Cardiac muscle cell (in vitro differentiated cells and primary cell): Measurements from ENCODE around the gene MYLK4. TPM values are rescaled to one million over a fixed set of nuclear protein-coding genes. Genes with fewer than 3 reads are reported as not detected.
A peak's percentile ranks its signal among the peaks of the same experiment; 100 is the strongest.

Experiments used
- DNase-seq, 2 donors: peaks; one replicate each; pipeline versions ENCODE4 v3.0.0 to v3.0.0-alpha.2; 2010 to 2017; ENCODE audit warnings: low read depth in 1 of 2, low spot score in 1 of 2
- H3K27ac ChIP-seq: fragments of 200-600 bp; sonication (generic); 2 replicates; pipeline ENCODE4 v1.5.1; 2016
- H3K27me3 ChIP-seq: fragments of 200-600 bp; sonication (generic); 2 replicates; pipeline ENCODE4 v1.6.0; 2016; ENCODE audit warnings: control low read depth
- H3K36me3 ChIP-seq: fragments of 200-600 bp; sonication (generic); 2 replicates; pipeline ENCODE4 v1.5.1; 2016; ENCODE audit warnings: control low read depth
- H3K4me1 ChIP-seq: fragments of 200-600 bp; sonication (generic); 2 replicates; pipeline ENCODE4 v1.8.1; 2017; ENCODE audit warnings: low read depth, mild to moderate bottlenecking, mixed run types
- H3K4me3 ChIP-seq: fragments of 200-600 bp; sonication (generic); 2 replicates; pipeline ENCODE4 v1.5.1; 2016; ENCODE audit warnings: mild to moderate bottlenecking
- H3K9me3 ChIP-seq: fragments of 200-600 bp; sonication (generic); 2 replicates; pipeline ENCODE4 v1.5.1; 2017; ENCODE audit warnings: low read depth, mild to moderate bottlenecking, control low read depth
- CTCF ChIP-seq: IDR thresholded peaks from 2 replicates; pipeline ENCODE4 v1.5.1; 2012; ENCODE audit warnings: low read depth, mild to moderate bottlenecking, low read length
- polyA plus RNA-seq: library from polyadenylated mRNA; unstranded; fragments of >200 nt; fragmentation: Nextera tagmentation; extraction: Ambion mirVana; gene quantifications from 2 replicates; pipeline ENCODE4 v1.2.1, GENCODE V29; 2016
- total RNA-seq: library from RNA; depleted of rRNA; stranded (reverse); fragments of >200 nt; gene quantifications from 2 replicates; pipeline ENCODE4 v1.2.3, GENCODE V29; 2016

The MYLK4 gene
- total and polyA plus RNA-seq, 2 experiments from 2014 or later: 0.23 to 0.69 TPM

- Histone ChIP-seq H3K4me3 (no peak overlapping the region), H3K36me3 (no peaks in the 10 kb centered on the region)
Measured at GRCh38 chr6:2739335-2739734, 11.4 kb downstream of the MYLK4 start.

GRCh38 chr6:2738373-2738979, 12.2 kb downstream of the MYLK4 start:
- peak; percentile 70 to 79 for DNase-seq
- Histone ChIP-seq H3K9me3 (no peaks in the 10 kb centered on the region), H3K36me3 (no peaks in the 10 kb centered on the region), H3K27me3 (no peaks in the 10 kb centered on the region), H3K4me1 (peaks cover 45% of the 10 kb centered on the region), H3K27ac (no peak overlapping the region), H3K4me3 (no peak overlapping the region)
- peak; percentile 80 for TF ChIP-seq CTCF

More at GRCh38 chr6:2739335-2739734, 11.4 kb downstream of the MYLK4 start:
- peaks cover 45% of the 10 kb centered on the region for H3K4me1 ChIP-seq
- H3K27ac ChIP-seq: peak overlapping the region; percentile 49
- H3K27me3 ChIP-seq: no peaks in the 10 kb centered on the region
- no peak for TF ChIP-seq CTCF
- DNase-seq: no peak
- H3K9me3 ChIP-seq: no peaks in the 10 kb centered on the region

GRCh38 chr6:2737885-2738284, 12.8 kb downstream of the MYLK4 start:
- Histone ChIP-seq H3K27ac (no peak overlapping the region), H3K4me3 (no peak overlapping the region), H3K36me3 (no peaks in the 10 kb centered on the region), H3K27me3 (no peaks in the 10 kb centered on the region), H3K9me3 (no peaks in the 10 kb centered on the region), H3K4me1 (peaks cover 45% of the 10 kb centered on the region)
- no peak for DNase-seq
- TF ChIP-seq CTCF: no peak

GRCh38 chr6:2734488-2735166, 16.1 kb downstream of the MYLK4 start:
- no peaks in the 10 kb centered on the region for H3K36me3 ChIP-seq
- H3K9me3 ChIP-seq: no peaks in the 10 kb centered on the region
- peak; percentile 29 to 35 for DNase-seq
- H3K27ac ChIP-seq: peak overlapping the region; percentile 78
- no peak overlapping the region for H3K4me3 ChIP-seq
- no peak for TF ChIP-seq CTCF
- H3K4me1 ChIP-seq: peaks cover 57% of the 10 kb centered on the region
- no peaks in the 10 kb centered on the region for H3K27me3 ChIP-seq

- Histone ChIP-seq H3K4me1 (peaks cover 57% of the 10 kb centered on the region), H3K27ac (peak overlapping the region; percentile 78), H3K36me3 (no peaks in the 10 kb centered on the region), H3K4me3 (no peak overlapping the region), H3K27me3 (no peaks in the 10 kb centered on the region), H3K9me3 (no peaks in the 10 kb centered on the region)
- DNase-seq: peak in 1 of 2 donors; percentile 62
- TF ChIP-seq CTCF: no peak
Measured at GRCh38 chr6:2733736-2734480, 16.8 kb downstream of the MYLK4 start.
